GM19238 (cell line): ENCODE results near the gene GGACT.
"Not testable (repeated sequence)": the region's sequence is repeated elsewhere in the genome, so short reads cannot be mapped to it uniquely, and the experiment has no call there.

ENCODE experiments used
- DNase-seq: peaks from one replicate; pipeline ENCODE4 v3.0.0; 2011; ENCODE audit warnings: low spot score; ENCODE audit not compliant: insufficient read length

Gene GGACT

GRCh38 chr13:100601716-100602115 is 13.1 kb upstream of the GGACT start:
- no peak for DNase-seq

- no peak for DNase-seq
Measured at GRCh38 chr13:100600915-100601314, 12.3 kb upstream of the GGACT start.

DNA sequence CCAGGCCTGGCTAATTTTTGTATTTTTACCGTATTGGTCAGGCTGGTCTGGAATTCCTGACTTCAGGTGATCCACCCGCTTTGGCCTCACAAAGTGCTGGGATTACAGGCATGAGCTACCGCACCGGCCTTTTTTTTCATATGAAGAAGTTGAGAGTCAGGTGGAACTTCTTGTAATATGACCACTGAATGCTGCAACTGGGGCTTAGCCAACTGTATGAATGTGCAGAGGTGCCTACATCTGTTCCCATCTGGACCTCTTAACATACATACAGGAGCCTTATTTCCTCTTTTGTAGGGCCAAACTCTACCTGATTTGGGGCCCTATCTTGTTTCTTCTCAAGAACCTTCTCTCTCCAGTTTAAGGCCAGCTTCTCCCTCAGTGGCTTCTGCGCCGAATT is 11.9 kb upstream of the GGACT start:
- no peak for DNase-seq

DNA sequence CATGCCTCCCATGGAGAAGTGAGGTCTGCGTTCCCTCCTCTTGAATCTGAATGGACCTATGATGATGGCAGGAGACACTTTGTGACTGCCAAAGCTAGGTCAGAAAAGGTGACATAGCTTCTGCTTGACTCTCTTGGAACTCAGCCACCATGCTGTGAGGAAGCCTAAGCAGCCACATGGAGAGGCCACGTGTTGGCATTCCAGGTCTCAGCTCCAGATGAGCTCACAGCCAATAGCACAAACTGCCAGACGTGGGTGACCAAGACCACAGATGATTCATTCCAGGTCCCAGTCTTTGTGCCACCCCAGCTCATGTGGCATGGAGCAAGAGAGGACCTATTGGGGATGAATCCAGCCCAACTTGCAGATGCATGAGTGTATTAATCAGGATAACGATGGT is 8.7 kb upstream of the GGACT start:
- DNase-seq = no peak

DNA sequence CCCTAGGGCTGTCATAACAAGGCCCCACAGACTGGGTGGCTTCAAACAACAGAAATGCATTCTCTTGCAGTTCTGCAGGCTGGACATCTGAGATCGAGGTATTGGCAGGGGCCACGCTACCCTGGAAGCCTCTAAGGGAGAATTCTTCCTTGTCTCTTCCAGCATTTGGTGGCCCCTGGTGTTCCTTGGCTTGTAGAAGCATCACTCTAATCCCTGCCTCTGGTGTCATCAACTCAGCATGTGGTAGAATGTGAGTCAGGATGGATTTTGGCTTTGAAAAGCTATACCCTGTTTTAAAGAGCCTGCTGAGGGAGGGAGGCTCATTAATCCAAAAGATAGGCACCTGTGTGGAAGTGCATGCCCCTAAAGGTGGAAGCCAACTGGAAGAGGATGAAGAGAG is 7.9 kb upstream of the GGACT start:
- DNase-seq = no peak

DNA sequence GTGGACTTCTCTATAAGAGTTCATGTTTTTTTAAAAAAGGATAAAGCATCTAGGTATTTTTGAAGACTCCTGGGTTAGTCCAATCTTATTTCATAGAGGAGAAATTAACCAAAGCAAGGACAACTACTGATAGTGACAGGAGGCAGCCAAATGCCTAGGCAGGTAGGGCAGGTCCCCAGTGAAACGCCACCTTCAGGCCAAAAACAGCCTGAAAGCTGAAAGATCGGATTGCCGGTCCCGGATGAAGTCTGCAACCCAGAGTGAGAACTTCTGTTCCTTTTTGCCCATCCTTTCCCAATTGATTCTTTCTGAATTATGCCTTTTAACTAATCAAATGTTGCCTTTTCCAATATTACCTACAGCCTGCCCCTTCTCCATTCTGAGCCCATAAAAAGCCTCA is 6.1 kb upstream of the GGACT start:
- no peak for DNase-seq

DNA sequence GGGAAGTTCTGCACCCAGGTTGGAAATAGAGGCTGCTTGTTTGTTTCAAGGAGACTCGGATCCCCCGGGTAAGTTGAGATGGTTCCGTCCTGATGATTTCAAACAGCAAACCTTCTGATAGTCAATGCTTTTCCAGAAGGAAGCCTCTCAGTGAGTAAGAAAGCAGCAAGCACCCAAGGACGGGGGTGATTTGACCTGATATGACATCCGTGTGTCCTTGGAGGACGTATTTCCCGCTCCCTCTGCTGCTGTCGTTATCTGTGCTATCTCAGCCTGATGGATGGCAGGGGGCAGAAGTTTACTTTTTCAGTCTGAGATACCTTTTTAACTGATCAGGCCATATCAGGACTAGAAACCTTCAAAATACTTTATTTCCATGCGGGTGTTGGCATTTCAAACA is 5.7 kb upstream of the GGACT start:
- no peak for DNase-seq

- DNase-seq = no peak
Measured at GRCh38 chr13:100589178-100589725, 663 bp upstream of the GGACT start.

- no peak for DNase-seq
Measured at GRCh38 chr13:100584896-100585295, 3.7 kb downstream of the GGACT start.

GRCh38 chr13:100581504-100581903 is 7.1 kb downstream of the GGACT start:
- no peak for DNase-seq

GRCh38 chr13:100581030-100581429 is 7.6 kb downstream of the GGACT start:
- DNase-seq = no peak

DNA sequence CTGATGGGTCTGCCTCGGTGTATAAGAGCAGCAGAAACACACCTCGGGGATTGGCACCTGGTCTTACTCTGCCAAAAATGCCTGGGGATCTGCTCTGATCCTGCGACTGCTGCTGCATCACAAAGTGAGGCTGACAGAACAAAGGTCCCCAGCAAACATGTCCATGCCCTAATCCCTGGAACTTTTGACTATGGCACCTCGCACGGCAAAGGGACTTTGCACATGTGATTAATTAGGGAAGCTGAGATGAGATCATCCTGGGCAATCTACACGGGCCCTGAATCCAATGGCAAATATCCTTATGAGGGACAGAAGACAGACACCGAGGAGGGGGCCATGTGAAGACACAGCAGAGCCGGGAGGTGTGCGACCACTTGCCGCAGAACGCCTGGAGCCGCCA is 8.5 kb downstream of the GGACT start:
- no peak for DNase-seq

GRCh38 chr13:100577239-100577638 is 11.3 kb downstream of the GGACT start:
- DNase-seq = not testable (repeated sequence)

- peak; percentile 32 for DNase-seq
Measured at GRCh38 chr13:100573121-100573520, 15.5 kb downstream of the GGACT start.

- DNase-seq = no peak
Measured at GRCh38 chr13:100566543-100566942, 22.0 kb downstream of the GGACT start.

GRCh38 chr13:100565286-100565685 is 23.3 kb downstream of the GGACT start:
- DNase-seq = no peak

DNA sequence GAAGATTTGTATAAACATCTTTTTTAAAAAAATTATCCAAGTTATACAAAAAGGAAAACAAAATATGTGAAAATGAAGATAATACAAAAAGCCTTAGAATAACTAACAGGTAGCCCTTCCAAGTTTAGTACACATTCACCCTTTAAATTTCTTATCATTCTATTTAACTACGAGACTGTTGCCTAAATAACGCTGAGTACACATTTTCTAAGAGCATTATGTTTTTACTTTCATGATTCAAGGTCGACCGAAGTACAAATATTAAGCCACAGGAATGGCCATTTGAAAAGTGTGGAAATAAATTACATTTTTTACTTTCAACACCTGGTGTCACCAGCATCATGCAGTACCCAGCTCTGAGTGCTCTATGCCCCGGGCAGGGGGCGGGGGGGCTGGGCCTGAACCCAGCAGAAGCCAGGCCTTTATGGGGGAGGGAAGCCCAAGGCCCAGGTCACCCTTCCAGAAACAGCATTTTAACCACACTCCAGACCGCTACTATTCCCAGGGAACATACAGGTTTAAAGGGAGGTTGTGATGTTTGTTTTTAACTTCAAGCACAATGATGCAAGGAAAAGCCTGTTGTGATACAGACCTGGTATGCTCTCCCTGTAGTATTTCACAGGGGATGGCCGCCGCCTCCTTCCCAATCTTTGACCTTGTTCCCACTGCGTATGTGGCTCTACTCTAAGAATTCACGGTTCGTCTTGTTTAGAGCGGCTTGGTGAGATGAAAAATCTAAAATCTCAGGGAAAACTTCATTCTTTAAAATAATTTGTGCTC is 24.0 kb downstream of the GGACT start:
- DNase-seq = no peak

DNA sequence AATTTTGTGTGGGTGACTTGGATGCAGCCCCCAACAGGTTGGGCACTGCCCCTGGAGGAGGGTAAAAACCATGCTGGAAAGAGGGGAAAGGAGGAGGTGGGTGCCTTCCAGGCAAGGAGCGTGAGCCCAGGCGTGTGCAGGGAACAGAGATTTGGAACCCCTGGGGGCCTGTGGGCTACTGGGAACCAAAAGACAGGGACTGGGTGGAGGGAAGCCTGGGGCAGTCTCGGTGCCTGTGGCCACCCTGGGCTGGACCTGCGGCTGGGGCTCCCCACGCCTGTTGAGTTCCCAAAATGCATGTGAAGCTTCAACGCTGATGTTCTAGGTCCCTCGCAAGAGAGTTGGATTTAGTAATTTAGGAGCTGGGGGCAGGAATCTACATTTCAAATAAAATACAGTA is 24.8 kb downstream of the GGACT start:
- DNase-seq = no peak

DNA sequence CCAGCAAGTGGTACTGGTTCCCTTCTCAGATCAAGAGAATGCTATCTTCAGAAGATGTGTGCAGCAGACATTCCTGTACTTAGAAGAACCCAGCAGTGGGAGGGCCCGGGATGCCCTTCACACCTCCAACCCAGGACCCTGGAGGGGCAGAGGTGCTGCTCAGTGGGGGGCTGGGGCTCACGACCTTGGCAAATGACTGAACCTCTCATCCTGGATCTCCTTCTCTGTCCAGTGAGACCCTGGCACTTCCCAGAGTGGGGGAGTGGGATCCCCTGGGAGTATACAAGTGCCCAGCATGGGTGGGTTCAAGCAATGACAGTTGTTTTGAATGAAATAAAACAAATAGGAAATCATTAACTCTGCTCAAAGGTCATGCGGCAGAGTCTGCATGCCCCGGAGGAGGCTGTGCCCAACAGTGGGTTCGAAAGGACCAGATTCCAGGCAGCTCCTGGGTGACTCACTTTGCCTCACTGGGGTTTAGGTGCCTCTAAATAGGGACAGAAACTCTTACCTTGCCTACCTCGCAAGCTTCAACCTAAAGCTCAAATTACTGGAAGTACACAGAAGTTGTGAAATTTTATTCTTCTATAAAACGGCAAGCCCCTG is 26.9 kb downstream of the GGACT start:
- no peak for DNase-seq

DNA sequence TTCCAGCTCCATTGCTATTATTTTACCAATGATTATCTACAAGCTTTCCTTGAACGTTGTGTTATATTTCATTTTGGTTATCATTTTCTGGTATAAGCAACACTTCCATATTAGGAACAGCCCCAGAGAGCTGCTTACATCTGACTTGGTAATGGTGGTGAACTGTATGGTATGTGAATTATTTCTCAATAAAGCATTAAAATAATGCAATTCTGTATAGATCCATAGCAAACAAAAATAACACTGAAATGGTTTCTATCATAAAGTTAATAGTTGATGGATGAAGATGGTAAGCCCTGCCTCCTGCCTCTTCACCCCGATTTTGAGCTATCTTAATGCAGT is 27.5 kb downstream of the GGACT start:
- no peak for DNase-seq

- DNase-seq = no peak
Measured at GRCh38 chr13:100560498-100561157, 28.0 kb downstream of the GGACT start.

DNA sequence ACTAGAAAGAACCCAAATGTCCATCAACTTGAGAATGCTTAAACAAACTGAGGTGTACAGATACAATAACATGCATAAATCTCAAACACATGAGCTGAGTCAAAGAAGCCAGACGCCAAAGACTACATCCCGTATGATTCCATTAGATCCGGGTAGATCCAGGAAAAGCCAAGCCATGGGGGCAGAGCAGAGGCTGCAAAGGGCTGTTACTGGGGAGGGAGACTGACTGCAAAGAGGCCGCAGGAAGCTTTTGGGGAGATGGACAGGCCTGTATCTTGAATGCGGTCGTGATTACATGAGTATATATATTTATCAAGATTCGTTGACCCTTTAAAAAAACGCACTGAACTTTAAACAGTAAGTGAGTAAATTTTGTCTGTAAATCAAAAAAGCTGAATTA is 28.7 kb downstream of the GGACT start:
- no peak for DNase-seq

- no peak for DNase-seq
Measured at GRCh38 chr13:100552755-100553154, 35.8 kb downstream of the GGACT start.
